H1 (cell line): ENCODE measurements around the gene MAJIN.

Source experiments
- CREB1 ChIP-seq: IDR thresholded peaks from 2 replicates; pipeline ENCODE4 v1.6.1; 2012; ENCODE audit warnings: inconsistent platforms
- CTCF ChIP-seq, 3 experiments: IDR thresholded peaks; 1 replicate in 2 of 3; 2 replicates in 1 of 3; pipeline versions ENCODE4 v1.5.1 to v1.6.1; 2011; ENCODE audit warnings: low read length in 3 of 3, mild to moderate bottlenecking in 3 of 3, inconsistent platforms in 2 of 3, low read depth in 1 of 3, moderate library complexity in 1 of 3; ENCODE audit not compliant: insufficient read depth in 1 of 3; ENCODE audit errors: control extremely low read depth in 1 of 3
- EP300 ChIP-seq, 2 experiments: IDR thresholded peaks; 1 replicate in 1 of 2; 2 replicates in 1 of 2; pipeline ENCODE4 v1.6.1; 2011 to 2012; ENCODE audit warnings: low read depth in 2 of 2, low read length in 2 of 2, mild to moderate bottlenecking in 2 of 2, borderline replicate concordance in 1 of 2, inconsistent platforms in 1 of 2, moderate library complexity in 1 of 2
- HDAC2 ChIP-seq, 2 experiments: fragments of 300-600 bp in 1 of 2; sonication (generic) in 1 of 2; IDR thresholded peaks; 2 replicates each; pipeline ENCODE4 v1.6.1; 2011 to 2012; ENCODE audit warnings: low read depth in 2 of 2, low read length in 2 of 2, mild to moderate bottlenecking in 2 of 2, moderate library complexity in 2 of 2, borderline replicate concordance in 1 of 2, inconsistent platforms in 1 of 2
- POLR2A ChIP-seq, 2 experiments: IDR thresholded peaks; 1 replicate in 1 of 2; 2 replicates in 1 of 2; pipeline ENCODE4 v1.6.1; 2011; ENCODE audit warnings: low read depth in 2 of 2, low read length in 2 of 2, mild to moderate bottlenecking in 2 of 2; ENCODE audit errors: control extremely low read depth in 1 of 2
- RFX5 ChIP-seq: IDR thresholded peaks from 2 replicates; pipeline ENCODE4 v1.6.1; 2011; ENCODE audit warnings: low read depth, low read length, improper control_type of control experiment, borderline replicate concordance

DNA sequence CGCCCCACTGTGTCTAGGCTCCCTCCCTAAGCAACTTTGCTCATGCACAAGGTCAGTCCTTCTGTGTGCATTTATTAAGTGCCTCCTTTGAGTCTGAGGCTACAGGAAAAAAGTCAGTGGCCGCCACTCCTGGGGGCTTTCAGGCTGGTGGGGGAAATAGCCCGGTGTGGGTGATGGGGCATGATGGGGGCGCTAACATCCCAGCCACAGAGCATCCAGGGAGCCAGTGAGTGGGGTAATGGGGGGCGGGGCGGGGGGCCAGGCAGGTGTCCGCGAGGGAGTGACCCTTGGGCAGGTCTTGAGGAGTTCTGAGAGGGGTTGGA, 83.5 kb downstream of the MAJIN start:
- TF ChIP-seq CTCF (IDR thresholded peaks at IDR 0.05; ENCODE audit: control extremely low read depth in 1 of 3, insufficient read depth in 1 of 3, low read depth in 1 of 3, low read length in 3 of 3) (no peak), EP300 (IDR thresholded peaks at IDR 0.05; ENCODE audit: borderline replicate concordance in 1 of 2, low read depth in 2 of 2, low read length in 2 of 2) (no peak), CREB1 (no peak), POLR2A (IDR thresholded peaks at IDR 0.05; ENCODE audit: control extremely low read depth in 1 of 2, low read depth in 2 of 2, low read length in 2 of 2) (no peak), RFX5 (no peak), HDAC2 (IDR thresholded peaks at IDR 0.05; ENCODE audit: borderline replicate concordance in 1 of 2, low read depth in 2 of 2, low read length in 2 of 2) (no peak)
